Measurements from ENCODE around the gene BRAF.
"Not testable (repeated sequence)": the region's sequence is repeated elsewhere in the genome, so short reads cannot be mapped to it uniquely, and the experiment has no call there.

Gene BRAF

DNA sequence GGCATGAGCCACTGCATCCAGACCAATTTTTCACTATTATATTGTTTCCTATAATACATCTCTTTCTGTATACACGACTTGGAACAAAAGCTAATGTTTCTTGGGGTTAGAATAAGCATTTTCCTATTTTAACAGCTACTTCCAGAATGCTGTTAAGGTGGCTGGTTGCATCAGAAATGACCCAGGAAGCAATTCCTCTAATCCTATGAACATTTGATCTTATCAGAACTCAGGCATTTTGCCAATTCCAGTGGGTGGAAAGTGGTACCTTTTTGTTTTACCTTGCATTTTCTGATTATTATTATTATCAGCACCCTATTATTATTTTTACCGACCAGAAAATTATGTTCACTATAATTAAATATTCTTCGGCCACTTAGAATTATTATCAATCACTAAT lies 154.9 kb downstream of the BRAF start:
- no peak for DNase-seq (ENCODE audit: low spot score)

DNA sequence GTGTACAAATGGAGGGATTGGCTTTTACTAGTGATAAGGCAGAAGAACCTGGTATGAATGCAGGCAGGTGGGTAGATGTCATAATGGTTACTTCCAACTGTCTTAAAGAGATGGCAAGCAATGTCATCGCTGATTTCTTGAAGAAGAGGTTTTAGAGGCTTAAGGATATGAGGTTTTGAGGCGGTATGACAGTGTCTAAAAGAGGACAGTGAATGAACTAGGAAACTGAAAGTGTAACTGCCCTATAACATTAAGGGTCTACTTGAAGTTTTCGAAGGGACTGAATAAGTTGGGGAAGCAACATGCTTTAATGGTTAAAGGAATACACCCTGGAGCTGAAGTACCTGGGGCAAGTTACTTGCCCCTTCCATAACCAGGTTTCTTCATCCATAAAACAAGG lies 157.3 kb downstream of the BRAF start:
- no peak for DNase-seq (ENCODE audit: low spot score)

DNA sequence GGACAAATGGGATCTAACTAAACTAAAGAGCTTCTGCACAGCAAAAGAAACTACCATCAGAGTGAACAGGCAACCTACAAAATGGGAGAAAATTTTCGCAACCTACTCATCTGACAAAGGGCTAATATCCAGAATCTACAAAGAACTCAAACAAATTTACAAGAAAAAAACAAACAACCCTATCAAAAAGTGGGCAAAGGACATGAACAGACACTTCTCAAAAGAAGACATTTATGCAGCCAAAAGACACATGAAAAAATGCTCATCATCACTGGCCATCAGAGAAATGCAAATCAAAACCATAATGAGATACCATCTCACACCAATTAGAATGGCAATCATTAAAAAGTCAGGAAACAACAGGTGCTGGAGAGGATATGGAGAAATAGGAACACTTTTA lies 159.3 kb downstream of the BRAF start:
- DNase-seq (ENCODE audit: low spot score) = not testable (repeated sequence)

DNA sequence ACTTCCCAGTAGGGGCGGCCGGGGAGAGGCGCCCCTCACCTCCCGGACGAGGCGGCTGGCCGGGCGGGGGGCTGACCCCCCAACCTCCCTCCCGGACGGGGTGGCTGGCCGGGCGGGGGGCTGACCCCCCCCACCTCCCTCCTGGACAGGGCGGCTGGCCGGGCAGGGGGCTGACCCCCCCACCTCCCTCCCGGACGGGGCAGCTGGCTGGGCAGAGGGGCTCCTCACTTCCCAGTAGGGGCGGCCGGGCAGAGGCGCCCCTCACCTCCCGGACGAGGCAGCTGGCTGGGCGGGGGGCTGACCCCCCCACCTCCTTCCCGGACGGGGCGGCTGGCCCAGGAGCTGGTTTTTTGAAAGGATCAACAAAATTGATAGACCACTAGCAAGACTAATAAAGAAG lies 161.6 kb downstream of the BRAF start:
- not testable (repeated sequence) for DNase-seq (ENCODE audit: low spot score)

DNA sequence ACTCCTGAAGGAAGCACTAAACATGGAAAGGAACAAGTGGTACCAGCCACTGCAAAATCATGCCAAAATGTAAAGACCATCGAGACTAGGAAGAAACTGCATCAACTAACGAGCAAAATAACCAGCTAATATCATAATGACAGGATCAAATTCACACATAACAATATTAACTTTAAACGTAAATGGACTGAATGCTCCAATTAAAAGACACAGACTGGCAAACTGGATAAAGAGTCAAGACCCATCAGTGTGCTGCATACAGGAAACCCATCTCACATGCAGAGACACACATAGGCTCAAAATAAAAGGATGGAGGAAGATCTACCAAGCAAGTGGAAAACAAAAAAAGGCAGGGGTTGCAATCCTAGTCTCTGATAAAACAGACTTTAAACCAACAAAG lies 163.4 kb downstream of the BRAF start:
- not testable (repeated sequence) for DNase-seq (ENCODE audit: low spot score)

DNA sequence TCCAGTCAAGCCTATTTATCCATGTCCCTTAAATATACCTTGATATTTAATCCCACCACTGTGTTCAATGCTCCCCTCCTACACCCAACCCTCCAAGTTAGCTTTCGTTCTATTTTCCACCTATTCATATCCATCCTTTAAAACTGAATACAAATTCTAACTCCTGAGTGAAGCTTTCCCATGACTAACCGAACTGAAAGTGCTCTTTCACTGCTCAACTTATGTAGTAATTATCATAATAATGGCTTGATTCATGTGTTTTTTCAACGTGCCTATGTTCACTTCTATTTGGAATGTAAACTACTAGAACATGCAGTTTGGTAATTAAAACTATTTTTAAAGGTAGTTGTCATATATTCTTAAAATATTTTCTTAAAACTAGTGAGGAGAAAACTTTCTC lies 170.2 kb downstream of the BRAF start:
- no peak for DNase-seq (ENCODE audit: low spot score)

DNA sequence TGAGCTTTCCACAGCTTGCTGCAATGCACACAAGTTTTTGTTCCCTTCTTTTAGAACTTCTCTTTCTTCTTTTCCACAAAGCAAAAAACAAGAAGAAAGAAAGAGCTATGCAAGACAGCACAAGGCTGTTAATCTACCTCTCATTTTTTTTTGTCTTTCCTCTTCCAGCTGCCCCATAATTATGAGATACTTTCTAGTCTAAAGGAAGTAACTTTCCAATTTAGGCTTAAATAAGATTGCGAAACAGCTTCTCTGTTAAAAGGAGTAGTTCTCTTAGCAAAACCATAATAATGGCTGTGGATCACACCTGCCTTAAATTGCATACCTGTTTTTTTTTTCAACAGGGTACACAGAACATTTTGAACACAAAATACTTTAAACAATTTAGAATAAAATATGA lies 172.2 kb downstream of the BRAF start:
- no peak for DNase-seq (ENCODE audit: low spot score)

DNA sequence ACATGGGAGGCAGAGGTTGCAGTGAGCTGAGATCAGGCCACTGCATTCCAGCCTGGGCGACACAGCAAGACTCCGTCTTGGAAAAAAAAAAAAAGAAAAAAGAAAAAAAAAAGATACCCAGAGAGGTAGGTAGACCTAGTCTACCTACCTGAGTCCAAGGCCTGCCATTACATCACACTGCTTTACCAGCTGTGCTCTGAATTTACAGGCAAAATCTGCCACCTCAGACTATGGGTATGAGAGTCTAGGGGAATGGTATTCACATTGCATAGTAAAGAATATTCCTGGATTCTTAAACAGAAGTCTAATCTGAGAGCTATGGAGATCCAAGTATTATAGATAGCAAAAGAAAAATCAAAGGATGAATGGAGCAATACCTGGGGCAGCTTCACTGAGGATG lies 178.0 kb downstream of the BRAF start:
- DNase-seq (ENCODE audit: low spot score) = no peak

DNA sequence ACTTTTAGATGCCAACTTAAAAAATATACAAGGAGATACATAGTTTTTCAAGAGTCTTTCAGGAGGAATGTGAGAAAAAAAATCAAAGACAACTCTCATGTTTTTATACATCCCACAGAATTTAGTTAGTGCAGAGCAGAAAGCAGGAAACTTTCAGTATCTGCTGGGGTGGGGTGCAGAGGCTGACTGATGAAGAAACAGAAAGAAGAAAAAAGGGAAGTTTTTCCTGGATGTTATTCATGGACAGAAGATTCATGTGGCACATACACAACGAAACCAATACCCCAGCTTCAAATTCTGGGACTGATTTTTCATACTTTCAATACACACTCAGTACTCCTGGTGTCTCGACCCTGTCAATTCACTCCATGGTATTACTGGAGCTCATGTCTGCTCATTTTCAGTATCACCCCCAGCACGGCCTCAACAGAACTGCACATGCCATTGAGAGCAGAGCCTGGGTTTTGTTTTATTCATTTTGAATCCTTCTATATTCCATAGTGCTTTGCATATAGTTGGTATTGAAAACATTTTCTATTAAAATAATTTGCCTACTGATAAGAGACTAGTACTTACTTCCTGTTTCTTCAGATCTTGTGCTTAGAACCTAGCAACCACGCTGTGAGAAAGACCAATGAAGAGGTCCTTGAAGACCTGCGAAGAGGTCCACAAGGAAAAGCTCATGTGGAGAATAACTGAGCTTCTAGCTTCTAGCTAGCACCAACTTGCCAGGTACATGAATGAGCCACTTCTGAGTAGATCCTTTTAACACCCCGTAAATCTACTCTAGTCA lies 179.3 kb downstream of the BRAF start:
- DNase-seq (ENCODE audit: low spot score) = no peak

DNA sequence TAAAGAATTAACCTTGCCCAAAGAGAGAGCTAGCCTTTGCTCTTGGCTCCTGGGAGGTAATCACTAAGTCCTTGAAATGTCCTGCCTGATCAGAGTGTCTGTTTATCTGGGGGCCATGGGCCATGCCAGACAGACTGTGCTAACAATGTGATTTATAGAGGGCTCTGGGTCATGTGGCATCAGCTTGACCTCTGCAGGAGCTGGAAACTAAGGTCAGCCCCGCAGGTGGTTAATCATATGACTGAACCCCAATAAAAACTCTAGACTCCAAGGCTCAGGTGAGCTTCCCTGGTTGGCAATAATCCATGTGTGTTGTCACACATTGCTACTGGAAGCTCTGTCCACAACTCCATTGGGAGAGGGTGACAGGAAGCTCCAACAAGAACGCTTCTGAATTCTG lies 180.7 kb downstream of the BRAF start:
- DNase-seq (ENCODE audit: low spot score) = no peak

DNA sequence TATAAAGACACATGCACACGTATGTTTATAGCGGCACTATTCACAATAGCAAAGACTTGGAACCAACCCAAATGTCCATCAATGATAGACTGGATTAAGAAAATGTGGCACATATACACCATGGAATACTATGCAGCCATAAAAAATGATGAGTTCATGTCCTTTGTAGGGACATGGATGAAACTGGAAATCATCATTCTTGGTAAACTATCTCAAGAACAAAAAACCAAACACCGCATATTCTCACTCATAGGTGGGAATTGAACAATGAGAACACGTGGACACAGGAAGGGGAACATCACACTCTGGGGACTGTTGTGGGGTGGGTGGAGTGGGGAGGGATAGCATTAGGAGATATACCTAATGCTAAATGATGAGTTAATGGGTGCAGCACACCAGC lies 181.5 kb downstream of the BRAF start:
- DNase-seq (ENCODE audit: low spot score) = not testable (repeated sequence)

DNA sequence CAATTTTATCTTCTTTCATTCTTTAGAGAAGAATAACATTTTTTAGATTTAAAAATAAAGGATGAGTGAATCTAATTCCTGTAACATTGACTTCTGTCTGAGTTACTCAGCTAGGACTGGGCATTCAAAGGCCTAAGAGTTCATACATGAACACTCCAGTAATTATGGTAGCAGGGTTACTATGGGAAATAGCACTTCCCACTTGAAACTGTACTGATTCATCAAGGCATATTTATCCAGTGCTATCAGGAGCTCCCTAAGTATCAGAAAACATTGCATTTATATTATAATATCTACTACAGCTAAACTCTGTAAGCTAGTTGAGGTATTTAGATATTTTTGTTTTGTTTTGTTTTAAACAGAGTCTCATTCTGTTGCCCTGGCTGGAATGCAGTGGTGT lies 186.4 kb downstream of the BRAF start:
- DNase-seq (ENCODE audit: low spot score) = no peak

DNA sequence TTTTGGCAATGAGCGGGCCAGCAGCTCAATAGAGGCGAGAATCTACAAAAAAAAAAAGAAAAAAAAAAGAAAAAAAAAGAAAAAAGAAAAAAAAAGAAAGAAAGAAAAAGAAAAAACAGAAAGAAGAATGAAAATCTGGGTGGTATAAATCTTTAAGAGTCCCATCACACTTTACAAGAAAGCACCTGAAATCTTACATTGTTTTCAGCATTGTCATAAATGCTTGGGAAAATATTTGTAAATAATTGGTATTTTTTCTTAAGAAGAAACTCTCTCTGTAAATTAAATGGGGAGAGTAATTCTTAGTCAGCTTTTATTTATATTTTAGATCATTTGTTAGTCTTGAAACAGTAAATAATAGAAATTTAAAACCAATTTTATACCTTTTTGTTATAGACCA lies 190.0 kb downstream of the BRAF start:
- DNase-seq (ENCODE audit: low spot score) = no peak

DNA sequence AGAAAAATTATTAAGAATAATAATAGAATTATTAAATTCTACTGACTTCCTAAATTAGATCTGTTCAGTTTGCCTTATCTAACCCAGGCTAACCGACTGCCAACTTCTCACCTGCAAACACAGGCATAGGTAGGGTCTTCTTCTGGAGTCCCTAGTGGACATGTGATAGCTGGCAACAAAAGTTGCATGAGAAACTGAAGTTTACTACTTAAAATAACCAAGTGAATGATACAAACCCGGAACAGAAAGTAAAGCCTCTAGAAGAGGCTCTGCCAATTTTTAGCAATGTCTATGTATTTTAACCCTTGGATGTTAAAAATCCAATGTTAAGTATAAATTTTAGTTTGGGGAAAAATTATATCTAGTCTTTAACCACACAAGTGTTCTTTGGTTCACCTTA lies 190.6 kb downstream of the BRAF start:
- no peak for DNase-seq (ENCODE audit: low spot score)

DNA sequence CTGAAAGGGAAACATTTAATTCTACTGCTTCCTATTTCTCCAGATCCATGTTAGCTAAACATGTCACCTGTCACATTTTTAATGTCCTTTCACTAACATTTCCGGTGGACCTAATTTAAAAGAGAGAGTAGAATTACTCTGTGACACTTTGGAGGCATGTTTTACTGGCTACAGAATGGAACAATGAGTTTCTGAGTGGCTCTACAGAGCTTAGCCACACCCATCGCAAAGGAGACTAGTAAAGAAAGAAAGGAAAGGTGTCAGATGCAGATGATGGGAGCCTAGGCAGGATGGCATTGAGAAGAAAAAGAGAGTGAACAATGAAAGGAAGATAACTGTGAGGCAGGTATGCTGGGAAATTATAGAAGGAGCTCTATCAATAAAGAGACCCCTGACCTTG lies 192.3 kb downstream of the BRAF start:
- DNase-seq (ENCODE audit: low spot score) = no peak

DNA sequence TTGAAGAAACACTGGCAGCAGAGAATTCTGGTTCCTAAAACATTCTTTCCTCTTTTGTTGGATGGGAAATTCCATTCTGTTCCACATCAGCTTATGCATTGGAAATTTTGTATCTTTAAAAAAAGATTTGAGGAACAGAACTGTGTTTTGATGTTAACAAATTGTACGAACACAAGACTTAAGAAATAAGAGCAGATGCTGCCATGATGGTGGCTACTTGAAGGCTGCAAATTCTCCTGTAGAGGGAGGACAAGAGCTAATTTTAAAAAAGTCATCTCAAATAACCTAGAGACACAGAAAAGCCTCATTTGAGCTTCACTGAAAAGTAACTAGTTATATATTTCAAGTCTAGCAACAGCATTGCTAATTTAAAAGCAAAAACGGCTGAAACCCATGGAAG lies 198.4 kb downstream of the BRAF start:
- DNase-seq (ENCODE audit: low spot score) = peak; percentile 29

DNA sequence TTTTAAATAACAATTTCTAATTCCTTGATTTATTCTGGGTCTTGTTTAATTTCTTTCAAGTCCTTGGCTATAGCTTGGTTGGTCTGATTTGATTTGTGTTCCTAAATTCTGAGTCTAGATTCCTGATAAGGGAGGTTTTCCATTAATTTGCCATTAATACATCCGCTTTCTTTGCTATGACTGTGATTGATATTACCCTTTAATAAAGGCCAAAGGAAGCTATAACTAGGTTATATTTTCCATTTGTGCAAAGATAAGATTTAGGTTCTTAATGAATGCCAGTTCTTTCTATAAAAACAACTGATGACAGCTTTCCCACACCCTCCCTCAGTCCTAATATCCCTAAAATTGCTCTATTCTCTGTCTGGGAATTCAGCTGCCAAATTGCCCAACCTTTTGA lies 200.0 kb downstream of the BRAF start:
- DNase-seq (ENCODE audit: low spot score) = no peak

DNA sequence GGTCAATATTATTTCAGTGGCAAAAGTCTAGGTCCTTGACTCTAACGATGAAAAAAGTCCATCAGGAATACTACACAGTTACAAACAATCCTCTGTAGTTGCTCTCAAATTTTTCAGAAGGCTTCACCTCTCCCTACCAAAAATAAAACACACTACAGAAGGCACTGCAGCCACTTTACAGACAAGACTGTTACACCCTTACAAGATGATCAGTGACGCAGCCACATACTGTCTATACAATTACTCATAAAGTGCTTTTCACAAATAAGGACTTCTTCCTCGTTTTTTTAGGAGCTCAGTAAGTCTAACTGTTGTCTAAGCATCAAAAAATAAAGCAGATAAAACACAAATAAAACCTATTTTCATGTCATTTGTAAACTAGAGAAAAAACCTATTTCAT lies 201.2 kb downstream of the BRAF start:
- no peak for DNase-seq (ENCODE audit: low spot score)

DNA sequence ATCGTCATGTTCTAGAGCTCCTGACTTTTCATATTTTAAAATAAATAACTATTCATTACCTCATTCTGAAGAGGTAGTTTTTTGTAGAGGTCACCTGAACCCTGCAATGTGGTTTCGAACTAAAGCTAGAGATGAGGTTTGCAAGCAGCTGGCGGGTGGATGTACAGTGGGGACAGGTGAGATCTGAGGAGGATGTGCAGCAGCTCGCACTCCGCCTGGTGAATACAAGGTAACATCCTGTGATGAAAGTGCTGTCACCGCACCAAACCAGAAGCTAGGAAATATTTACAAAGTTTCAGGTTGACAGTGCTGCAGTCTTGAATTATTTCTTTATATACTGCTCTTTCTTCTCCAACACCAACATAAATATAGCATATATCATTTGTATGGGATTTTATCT lies 201.7 kb downstream of the BRAF start:
- DNase-seq (ENCODE audit: low spot score) = no peak

DNA sequence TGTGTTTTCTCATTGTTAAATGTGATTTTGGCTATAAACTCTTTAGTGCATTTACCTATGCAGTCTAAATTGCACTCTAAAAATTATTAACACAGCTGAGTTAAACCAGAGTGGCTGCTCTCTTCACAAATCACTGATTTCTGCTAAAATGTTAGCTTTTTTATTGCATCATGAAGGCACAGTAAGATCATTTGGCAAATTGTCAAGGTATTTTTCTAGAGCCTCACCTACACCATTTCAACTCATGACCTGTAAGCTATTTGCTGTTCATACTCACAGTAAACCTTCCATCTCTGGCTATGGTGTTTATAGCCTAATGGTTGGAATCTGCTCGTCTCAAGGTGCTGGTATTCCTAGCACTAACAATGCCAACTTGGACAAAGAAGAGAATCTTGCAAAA lies 202.5 kb downstream of the BRAF start:
- no peak for DNase-seq (ENCODE audit: low spot score)

DNA sequence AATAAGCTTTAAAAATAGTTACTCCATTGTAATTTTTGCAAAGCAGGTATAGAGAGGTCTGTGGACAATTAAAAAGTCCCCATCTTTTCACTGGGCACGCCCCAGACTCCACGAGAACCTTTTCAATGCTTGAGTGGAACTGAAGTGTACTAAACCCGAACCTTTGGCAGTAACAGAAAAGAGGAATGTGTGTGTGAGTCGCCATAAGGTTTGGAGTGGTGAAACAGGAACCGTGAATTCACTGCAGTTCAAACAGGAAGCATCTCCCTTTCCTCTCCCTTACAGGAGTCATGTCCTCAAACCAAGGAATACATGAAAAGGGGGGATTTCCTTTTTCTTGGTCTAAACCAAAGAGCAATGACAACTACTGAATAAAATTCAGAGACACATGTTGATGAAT lies 205.0 kb downstream of the BRAF start:
- no peak for DNase-seq (ENCODE audit: low spot score)

DNA sequence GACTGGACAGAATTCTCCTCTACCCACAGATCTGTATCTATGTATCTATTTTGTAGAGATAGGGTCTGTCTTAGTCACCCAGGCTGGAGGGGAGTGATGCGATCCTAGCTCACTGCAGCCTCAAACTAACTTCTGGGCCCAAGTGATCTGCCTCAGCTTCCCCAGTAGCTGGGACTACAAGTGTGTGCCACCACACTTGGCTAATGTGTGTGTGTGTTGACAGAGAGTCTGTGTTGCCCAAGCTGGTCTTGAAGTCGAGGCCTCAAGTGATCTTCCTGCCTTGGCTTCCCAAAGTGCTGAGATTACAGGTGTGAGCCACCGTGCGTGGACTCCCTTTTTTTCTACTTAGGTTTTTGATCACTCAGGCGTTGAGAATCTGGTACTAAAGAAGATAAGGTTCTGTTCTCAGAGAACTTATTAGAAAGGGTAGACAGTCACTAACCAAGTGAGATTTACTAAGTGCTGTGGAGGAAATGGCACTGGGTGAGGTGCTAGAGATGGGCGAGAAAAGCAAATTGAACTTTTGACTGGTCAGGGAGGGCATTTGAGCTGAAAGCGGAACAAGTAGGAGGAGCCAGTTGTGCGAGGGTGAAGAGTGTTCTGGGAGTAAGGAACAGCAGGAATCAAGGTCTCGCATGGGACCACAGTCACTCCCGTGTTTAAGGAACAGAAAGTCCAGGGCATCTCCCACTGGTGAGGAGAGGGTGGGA lies 210.2 kb downstream of the BRAF start:
- DNase-seq (ENCODE audit: low spot score) = no peak

DNA sequence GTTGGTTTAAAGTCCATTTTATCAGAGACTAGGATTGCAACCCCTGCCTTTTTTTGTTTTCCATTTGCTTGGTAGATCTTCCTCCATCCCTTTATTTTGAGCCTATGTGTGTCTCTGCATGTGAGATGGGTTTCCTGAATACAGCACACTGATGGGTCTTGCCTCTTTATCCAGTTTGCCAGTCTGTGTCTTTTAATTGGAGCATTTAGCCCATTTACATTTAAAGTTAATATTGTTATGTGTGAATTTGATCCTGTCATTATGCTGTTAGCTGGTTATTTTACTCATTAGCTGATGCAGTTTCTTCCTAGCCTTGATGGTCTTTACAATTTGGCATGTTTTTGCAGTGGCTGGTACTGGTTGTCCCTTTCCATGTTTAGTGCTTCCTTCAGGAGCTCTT lies 212.3 kb downstream of the BRAF start:
- not testable (repeated sequence) for DNase-seq (ENCODE audit: low spot score)

DNA sequence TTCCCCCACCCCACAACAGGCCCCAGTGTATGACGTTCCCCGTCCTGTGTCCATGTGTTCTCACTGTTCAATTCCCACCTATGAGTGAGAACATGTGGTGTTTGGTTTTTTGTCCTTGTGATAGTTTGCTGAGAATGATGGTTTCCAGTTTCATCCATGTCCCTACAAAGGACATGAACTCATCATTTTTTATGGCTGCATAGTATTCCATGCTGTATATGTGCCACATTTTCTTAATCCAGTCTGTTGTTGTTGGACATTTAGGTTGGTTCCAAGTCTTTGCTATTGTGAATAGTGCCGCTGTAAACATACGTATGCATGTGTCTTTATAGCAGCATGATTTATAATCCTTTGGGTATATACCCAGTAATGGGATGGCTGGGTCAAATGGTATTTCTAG lies 216.0 kb downstream of the BRAF start:
- DNase-seq (ENCODE audit: low spot score) = not testable (repeated sequence)

Data from GM03348 (cell line).